Stimulated activated CD8-positive, alpha-beta memory T cell treated with anti-CD3 and anti-CD28 coated beads, Interleukin-15, amount 100 ng/mL, for 1 hour (primary cell): Measurements from ENCODE around the gene MGMT.

Source experiments
- DNase-seq: peaks from one replicate; pipeline ENCODE4 v3.0.0-alpha.2; 2020; ENCODE audit warnings: low read depth

Gene MGMT

DNA sequence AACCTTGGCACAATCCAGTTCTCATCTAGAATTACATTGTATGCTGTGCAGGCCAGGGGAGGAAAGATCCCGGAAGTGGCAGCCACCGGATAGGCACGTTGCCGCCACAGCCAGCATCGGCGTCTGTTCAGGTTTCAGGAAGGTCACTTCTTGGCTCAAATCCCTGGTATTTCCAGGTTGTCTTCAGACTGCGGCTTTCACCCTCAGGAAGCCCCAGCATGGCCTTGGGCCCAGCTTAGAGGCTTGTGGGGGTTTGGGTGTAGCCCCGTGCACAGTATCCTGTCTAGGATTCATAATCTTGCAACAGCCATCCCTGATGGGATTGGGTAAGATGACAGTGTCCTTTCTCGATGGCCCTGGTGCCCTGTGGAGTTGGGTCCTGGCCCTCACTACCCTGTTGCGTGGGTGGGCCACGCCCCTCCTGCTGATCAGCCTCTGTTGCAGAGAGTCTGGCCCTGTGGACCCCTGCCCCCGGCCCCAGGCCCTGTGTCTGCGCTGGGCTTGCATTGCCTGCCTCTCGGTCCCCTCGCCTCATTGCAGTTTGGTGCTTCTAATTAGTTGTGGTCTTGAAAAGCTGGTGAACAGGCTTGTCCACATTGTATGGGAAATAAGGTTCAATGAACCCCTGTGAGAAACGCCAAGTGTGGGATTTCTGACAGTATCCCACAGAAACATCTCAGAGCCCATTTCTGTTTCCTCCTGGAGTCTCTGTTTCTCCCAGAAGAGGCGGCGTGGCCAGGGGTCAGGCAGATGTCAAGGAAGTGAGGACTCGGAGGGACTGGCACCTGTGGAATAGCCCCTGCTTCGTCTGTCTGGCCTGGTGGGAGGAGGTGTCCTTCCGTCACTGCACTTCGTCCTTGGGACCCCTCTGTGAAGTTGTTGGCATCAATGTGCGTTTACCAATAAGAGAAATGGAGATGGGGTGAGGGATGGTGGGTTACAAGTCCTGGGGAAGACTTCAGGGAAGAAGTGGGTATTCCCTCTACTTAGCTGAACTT is 77.5 kb downstream of the MGMT start:
- no peak for DNase-seq

DNA sequence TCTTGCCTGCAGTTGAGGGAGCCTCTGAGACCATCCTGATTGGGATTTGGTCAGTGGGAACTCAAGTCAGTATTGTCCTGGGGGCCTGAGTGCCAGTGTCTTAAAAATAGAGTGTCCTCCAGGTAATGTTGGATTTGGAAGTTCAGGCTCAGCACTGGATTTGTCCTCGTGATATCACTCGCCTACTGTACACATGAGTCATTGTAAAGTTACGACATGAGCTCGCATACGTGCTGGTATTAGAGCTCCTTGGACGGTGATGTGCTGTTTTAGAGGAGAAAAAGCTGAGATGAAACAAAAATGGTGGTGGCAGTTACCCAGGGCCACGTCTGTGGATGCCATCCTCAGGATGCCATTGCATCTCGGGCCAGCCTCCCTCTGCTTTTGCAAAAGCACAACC is 78.2 kb downstream of the MGMT start:
- DNase-seq: no peak

DNA sequence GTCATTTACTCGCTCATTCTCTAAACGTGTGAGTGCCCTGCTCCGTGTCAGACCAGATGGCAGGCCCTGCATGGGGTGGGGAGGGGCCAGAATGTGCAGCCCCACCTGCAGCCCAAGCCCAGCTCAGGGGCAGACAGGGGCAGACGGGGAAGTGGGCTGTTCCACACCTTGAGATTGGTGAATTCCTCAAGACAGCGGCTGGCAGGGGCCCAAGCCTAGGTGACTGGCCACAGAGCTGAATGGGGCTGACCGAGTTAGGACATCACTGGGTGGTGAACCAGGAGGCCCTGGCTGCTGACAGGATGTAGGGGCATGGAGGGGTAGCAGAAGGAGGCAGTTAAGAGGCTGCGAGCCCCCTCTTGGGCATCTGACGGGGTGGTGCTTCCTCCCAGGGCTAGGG is 79.1 kb downstream of the MGMT start:
- DNase-seq: no peak

DNA sequence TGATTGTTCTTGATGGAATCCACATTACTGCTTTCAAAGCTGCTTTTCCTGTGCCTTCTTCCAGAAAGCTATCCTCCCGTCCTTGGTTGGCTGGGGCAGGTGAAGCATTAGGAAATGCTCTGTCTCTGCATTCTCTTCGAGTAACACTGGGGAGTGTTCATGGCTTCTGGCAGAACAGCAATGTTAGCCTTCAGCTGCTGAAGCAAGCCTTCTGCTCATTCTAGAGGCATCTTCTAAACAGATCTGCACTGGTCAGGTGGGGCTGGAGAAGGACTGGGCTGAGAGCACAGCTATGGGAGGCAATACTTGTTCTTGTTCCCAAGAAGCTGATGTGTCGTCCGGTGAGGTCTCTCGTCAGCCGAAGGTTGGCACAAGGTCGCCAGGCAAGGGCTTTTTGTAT is 80.6 kb downstream of the MGMT start:
- no peak for DNase-seq

DNA sequence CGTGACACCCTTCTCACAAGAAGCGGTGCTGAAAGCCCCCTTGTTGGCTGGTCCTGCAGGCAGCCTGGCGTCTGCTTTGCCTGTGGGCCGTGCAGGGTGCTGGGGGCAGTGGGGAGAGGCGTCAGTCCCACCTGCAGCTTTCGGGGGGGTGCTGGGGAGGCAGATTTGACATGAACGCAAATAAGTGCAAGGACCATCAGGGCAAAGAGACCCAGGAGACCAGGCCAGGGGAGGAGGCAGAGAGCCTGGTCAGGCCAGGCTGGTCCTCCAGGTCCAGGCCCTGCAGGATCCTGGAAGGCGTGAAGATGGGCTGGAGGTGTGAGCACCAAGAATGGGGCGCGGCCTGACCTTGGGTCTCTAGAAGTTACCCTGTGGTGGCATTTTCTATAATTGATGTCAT is 81.6 kb downstream of the MGMT start:
- no peak for DNase-seq

DNA sequence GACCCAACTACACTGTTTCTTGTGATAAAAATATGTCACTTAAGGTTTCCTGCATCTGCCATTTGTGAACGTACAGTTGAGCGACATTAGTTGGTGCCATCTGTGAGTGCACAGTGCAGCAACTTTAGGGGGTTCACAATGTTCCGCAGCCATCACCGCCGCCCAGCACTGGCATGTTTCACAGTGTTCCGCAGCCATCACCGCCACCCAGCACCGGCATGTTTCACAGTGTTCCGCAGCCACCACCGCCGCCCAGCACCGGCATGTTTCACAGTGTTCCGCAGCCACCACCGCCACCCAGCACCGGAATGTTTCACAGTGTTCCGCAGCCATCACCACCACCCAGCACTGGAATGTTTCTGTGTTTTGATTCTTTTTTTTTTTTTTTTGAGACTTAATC is 83.0 kb downstream of the MGMT start:
- no peak for DNase-seq

DNA sequence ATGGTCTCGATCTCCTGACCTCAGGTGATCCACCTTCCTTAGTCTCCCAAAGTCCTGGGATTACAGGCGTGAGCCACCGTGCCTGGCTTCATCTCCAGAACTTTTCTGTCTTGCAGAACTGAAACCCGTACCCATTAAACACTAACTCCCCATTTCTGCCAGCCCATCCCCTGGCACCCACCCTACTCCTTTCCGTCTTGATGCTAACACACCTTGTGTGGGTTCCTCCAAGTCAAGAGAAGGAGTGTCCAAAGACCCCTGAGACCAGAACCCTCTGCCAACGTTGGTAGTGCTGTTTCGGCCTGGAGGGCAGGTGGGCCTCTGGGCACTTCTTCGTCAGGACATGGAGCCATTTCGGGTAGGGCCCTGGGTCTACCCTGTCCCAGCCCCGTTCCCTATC is 83.6 kb downstream of the MGMT start:
- no peak for DNase-seq

DNA sequence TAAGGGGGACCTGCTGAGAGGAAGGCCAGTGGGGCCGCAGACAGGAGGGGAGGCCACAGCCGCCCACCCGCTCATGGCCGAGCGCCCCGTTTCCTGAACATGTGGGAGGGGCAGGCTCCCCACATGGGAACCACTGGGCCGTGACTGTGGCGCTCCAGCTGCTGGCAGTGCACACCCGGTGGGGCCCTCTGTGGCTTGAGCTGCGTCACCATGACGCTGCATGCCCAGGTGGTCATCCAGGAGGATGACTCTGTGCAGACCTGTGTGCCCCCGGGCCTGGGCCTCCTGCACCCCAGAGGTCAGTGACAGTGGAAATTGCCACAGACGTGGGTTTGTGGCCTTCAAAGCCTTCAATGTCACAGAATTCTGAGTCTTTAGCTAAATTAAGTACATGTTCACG is 85.1 kb downstream of the MGMT start:
- DNase-seq: no peak

DNA sequence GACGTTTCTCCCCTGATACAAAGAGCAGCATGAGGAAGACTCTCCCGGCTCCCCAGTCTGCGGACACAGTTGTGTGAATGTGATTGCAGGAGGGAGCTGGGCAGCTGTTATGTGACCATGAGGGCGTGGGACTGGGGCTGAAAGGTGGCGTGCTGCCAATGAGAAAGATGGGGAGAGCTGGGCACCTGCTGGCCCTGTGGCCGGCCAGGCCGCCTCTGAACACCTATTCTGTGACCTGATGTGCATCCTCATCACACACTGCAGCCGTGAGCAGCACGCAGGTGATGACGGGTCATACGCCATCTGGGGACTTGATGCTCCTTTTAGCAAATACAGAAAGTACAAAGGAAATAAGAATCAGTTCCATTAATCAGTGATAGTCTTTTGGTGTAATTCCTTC is 86.9 kb downstream of the MGMT start:
- DNase-seq: no peak

DNA sequence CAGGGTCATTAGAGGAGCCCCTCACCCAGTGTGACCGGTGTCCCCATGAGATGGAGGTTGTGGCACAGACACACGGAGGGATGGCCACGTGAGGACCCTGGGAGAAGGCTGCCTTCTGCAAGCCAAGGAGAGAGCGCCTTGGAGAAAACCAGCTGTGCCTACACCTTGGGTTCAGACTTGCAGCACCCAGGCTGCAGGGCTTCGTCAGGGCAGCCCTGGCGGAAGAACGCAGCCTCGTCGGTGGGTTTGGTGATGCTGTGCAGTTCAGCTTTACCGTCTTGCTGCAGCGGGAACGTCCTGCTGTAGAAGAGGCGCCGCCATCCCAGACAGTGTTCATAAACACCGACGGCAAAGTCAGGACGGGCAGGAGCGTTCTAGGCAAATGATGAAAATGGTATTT is 89.3 kb downstream of the MGMT start:
- DNase-seq: no peak

DNA sequence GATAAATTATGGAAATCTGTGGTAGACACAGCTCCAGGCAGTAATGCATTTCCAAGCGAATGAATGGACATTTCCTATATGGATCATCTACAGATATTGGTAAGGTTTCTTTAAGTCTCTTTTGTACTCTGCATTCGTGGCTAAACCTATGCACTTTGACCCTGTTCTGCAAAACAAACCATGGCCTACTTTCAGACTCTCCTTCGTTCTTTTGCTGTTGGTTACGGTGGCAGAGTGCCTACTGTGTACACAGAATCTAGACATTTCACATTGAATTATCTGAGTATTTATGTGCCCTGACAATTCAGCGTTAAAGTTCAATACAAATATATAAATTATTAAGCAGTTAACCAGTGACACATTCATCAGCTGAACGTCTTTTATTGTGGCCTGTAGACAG is 93.3 kb downstream of the MGMT start:
- DNase-seq: no peak

DNA sequence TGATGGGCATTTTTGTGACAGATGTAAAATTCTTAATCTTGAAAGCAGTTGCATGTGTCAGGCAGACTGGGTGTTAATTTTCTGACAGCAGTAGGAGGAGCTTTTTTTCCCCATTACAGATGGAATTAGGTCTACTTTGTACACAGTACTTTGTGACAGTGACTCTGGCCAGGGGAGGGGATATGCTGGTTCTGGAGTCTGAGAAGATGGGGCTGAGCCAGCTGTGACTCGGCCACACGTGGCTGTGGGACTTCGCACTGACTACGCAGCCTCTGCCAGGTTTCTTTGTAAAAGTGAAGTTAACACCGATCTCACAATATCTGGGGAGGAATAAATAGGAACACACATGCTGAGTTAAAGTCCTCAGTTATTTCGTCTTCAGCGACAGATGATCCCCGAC is 95.4 kb downstream of the MGMT start:
- DNase-seq: no peak

DNA sequence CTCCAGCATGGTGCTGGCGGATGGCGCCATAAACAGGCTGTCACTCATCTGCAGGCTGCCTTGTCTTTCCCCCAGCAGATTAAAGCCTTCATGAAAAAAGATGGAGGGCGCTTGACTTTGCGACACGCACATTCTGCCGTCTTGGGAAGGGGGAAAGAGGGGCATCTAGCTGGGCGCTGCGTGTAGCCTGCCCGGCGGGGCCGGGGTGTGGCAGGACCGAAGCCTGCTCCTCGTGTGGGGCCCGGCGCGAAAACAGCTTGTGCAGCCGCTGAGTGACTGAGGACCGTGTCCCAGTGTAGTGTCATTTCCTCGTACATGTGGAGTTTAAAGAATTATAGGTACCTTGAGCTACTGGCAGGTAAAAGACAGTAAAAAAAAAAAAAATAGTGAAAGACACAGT is 97.9 kb downstream of the MGMT start:
- DNase-seq: no peak

DNA sequence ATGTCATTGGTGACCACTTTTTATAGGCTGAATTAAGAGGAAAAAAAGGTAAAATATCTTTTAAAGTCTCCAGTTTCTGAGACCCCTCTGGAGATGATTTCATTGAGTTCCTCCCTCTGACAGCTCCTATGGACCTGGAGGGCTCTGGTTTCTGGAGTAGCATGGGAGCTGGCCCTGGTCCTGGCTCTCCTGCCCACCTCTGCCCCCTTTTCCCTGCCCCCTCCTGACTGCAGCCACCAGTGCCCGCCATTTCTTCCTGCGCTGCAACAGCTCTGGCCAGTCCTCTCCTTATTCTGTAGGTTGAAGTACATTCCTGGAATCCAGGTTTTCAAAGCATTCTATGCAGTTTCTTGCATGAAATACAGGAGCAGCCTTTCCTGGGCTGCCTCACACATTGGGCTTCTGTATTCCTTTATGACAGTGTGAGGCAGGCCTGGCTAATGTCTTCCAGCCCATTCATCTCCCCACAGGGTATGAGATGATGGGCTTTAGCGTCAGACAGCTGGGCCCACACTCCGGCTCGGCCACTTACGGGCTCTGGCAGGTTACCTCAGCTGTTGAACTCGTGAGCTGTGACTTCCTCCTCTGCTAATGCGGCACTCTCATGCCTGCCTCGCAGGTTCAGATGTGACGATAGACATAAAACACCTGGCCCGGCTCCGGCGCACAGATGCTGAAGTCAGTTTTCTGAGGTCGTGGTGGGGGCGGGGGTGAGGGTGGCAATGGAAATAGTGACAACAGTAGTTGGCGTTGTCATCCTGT is 101.7 kb downstream of the MGMT start:
- DNase-seq: no peak

DNA sequence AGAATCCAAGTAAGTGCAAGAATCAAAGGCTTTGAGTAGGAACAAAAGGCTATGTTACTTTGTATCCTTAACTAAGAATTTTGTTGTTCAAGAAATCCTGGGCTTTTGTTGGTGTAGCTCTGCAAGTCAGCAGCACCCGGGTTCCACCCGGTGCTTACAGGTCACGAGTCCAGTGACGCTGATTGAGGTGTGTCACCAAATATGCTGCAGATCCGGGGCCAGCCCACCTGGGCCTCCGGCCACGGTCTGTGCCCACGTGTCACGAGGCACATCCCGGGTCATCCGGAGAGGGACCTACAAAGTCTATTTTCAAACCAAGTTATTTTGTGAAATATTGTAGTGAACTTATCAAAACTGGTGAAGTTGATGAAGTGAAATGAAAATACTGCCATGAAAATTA is 103.1 kb downstream of the MGMT start:
- DNase-seq: no peak

DNA sequence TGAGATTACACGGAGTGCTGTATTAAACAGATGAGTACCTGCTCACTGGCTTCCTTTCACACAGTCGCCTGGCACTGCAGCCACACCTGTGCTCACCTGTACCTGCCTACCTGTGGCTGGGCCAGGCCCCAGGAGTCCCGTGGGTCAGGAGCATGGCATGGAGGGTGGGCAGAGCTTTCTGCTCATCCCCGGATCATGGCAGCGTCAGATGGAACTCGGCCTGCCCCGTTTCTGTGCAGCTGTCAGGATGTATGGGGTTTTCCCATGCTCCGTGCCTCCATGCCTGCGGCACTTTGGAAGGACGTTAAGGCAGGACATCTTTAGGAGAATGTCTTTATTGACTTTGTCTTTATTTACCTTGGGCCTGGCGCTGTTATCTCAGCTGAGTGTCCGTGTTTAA is 112.2 kb downstream of the MGMT start:
- no peak for DNase-seq

DNA sequence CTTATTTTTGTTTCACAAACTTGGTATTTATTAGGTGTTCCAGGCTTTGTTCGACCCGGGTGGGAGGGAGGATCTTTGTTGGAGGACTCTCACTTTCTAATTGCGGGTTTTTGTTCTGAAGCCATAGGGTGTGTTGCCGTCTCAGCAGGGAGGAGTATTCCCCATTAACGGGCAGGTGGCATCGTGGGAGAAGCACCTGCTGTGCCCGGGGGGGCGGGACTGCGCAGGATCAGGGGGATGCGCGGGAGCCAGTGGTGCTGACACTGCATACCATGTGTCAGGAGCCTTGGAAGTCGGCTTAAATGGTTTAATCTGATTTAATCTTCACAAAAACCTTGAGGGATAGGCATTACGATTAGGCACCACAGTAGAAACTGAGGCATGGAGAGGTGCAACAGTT is 113.0 kb downstream of the MGMT start:
- DNase-seq: no peak

DNA sequence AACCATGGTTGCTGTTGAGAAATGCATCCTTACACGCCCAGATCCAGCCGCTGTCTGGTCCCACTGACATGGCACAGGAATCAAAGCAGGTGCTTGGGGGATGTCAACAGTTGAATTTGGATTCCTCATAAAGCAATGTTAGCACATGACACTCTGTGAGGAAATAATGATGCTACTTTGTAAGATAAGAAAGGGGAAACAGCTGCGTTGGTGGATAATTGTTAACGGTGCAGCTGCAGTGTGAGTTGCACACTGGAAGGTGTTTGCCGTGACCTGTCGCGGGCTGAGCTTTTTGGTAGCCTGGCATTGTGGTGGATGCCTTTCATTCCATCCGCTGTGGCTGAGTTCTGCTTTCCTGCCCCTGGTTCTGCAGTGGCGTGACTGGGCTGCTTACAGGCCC is 113.9 kb downstream of the MGMT start:
- DNase-seq: no peak

DNA sequence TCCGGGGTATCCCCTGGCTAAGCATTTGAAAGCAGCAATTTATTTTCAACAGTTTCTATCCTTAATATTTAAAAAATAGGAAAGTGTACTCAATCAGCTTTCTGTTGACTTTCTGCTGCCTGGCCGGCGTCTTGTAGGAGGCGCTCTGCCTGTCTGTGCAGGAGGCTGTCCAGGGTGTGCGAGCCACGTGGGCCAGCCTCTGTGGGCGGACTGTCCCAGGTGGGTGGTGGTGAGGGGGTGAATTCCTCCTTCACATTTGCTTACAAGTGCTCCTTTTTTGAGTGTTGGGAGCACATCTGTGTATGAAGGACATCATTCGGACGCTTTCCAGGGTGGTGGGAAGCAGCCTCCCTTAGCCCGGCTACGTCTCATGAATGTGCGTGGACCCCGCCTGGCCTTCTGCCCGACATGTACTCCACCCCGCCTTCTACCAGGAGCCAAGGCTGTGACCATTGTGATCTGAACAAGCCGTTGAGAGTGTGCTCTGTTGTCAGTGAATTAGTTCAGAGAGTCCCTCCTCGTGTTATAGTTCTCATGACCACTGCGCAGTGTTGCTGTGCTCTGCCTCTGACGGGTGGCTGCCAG is 114.9 kb downstream of the MGMT start:
- no peak for DNase-seq

DNA sequence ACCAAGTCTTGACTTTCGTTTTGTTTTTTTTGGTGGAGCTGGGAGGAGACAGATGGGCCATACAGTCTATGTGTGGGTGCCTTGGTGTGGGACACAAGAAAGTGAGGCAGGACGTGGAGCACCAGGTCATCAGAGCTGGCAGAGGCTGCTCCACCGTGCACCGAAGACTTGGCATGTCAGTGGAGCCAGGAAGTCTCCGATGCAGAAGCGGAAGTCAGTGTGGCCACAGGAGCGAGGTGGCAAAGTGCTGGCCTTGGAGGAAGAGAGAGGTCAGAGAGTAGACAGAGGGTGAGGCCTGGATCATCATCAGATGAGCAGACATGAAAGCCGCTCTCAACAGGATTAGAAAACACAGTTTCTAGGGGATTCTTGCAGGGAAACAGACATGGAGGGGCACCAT is 116.8 kb downstream of the MGMT start:
- DNase-seq: no peak

DNA sequence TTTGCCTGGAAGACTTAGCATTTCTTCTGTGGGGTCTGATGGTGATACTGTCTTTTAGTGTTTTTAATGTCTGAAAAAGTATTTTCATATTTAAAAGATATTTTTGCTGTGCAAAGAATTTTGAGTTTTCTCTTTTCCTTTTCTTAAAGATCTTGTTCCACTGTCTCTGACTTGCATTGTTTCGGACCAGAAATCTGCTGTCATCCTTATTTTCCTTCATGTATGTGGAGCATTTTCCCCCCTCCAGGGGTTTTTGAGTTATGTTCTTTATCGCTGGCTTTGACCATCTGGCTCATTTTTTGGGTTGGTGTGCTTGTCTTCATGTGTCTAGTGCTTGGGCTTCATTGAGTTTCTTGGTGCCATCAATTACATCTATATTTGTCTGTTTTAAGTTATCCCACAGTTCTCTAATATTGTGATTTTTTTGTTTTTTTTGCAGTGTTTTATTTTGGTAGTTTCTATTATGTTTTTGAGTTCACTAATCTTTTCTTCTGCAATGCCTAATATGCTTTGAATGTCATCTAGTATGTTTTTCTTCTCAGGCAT is 119.9 kb downstream of the MGMT start:
- DNase-seq: no peak

DNA sequence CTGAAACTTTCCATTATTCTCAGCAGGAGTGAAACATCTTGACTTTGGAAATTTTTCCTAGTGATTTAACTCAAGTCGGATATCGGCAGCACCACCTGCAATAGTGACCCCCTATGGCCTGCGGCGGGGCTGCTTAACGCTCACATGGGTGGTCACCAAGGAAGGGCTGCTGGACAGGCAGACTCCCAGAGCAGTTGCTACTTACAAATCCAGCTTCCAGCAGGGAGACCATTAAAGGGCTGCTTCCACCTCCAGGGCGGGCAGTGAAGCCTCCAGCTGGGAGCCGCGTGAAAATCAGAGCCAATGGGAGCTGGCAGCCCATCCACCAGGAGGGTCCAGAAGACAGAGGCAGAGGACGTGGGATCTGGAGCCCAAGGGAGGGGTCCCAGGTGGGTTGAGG is 122.5 kb downstream of the MGMT start:
- DNase-seq: no peak

DNA sequence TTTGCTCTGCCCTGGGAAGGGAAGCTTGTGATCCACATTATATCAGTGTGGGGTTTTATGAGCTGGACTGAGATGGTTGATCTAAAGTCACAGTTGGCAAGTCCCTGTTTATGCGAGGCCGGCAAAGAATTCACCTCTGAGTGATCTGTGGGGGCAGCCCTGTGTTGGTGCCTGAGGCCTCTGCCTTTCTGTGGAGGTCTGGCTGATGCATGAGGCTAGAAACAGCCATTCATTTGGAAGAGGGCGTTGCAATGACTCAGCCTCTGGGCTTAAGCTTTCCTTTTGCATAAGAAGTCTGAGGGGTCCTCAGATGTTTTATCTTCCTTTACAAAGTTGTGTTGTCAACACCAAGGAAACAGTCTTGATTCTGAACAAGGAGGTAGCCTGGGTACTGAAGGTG is 126.9 kb downstream of the MGMT start:
- DNase-seq: no peak
